KMS-11 (cell line): ENCODE data around the gene PHTF1.

Experiments
- H2AFZ ChIP-seq: fragments of 200-600 bp; sonication (generic); 2 replicates; pipeline ENCODE4 v1.6.1; 2016; ENCODE audit warnings: antibody characterized with exemption, mixed run types, low read depth
- H3K27ac ChIP-seq: fragments of 200-600 bp; sonication (generic); 2 replicates; pipeline ENCODE4 v1.6.1; 2016; ENCODE audit warnings: mild to moderate bottlenecking, mixed run types
- H3K27me3 ChIP-seq: fragments of 200-600 bp; sonication (generic); 2 replicates; pipeline ENCODE4 v1.6.1; 2017; ENCODE audit warnings: mild to moderate bottlenecking, low read depth, mixed run types, moderate library complexity; ENCODE audit not compliant: insufficient read depth
- H3K36me3 ChIP-seq: fragments of 200-600 bp; sonication (generic); 2 replicates; pipeline ENCODE4 v1.6.1; 2017; ENCODE audit warnings: mild to moderate bottlenecking, mixed run types; ENCODE audit not compliant: insufficient read depth
- H3K4me1 ChIP-seq: fragments of 200-600 bp; sonication (generic); 2 replicates; pipeline ENCODE4 v1.6.1; 2016; ENCODE audit warnings: mild to moderate bottlenecking, low read depth, mixed run types; ENCODE audit not compliant: poor library complexity, severe bottlenecking
- H3K4me2 ChIP-seq: fragments of 200-600 bp; sonication (generic); 2 replicates; pipeline ENCODE4 v1.7.0; 2016; ENCODE audit warnings: mild to moderate bottlenecking, mixed run types
- H3K4me3 ChIP-seq: fragments of 200-600 bp; sonication (generic); IDR thresholded peaks from 2 replicates; pipeline ENCODE4 v1.6.1; 2017; ENCODE audit warnings: low read depth, low read length, mixed read lengths; ENCODE audit not compliant: insufficient read depth
- H3K79me2 ChIP-seq: fragments of 200-600 bp; sonication (generic); 2 replicates; pipeline ENCODE4 v1.6.1; 2016; ENCODE audit warnings: low read depth, mixed run types; ENCODE audit not compliant: insufficient read depth
- H3K9ac ChIP-seq: fragments of 200-600 bp; sonication (generic); 2 replicates; pipeline ENCODE4 v1.6.1; 2016; ENCODE audit warnings: mild to moderate bottlenecking, mixed run types
- H4K20me1 ChIP-seq: fragments of 200-600 bp; sonication (generic); 2 replicates; pipeline ENCODE4 v1.6.1; 2016; ENCODE audit warnings: mild to moderate bottlenecking, mixed run types; ENCODE audit not compliant: insufficient read depth
- TF ChIP-seq, protein P1 (sequence below): fragments of 200-600 bp; sonication (generic); conservative IDR thresholded peaks from 2 replicates; pipeline ENCODE4 v1.6.1; 2017; ENCODE audit warnings: low read depth, mild to moderate bottlenecking, antibody characterized with exemption, low read length, moderate library complexity, mixed read lengths

Gene PHTF1

DNA sequence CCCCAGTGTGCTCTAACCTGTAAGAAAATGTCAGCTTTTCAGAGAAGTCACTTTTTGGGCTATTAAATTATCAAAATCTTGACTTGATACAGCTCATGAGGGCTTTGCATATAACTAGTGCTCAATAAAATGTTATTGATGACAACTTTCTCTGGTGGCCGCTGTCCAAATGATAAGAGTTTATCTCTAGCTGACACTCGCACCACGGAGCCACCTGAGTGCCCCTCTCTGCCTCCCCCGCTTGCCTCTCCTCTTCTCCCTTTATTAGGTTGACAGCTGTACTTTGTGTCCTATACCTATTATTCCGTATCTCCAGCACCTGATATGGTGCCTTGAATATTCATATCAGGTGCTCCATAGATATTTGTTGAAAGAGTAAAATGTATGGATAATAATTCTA is 82.8 kb downstream of the PHTF1 start:
- peaks cover 52% of the 10 kb centered on the region for H3K4me1 ChIP-seq
- H2AFZ ChIP-seq = no peak overlapping the region
- H4K20me1 ChIP-seq = no peaks in the 10 kb centered on the region
- H3K36me3 ChIP-seq = no peaks in the 10 kb centered on the region
- no peak overlapping the region for H3K27ac ChIP-seq
- H3K79me2 ChIP-seq = no peaks in the 10 kb centered on the region
- H3K4me2 ChIP-seq = 0 out of 2 replicates have a peak overlapping the region, but pooled peaks have one; percentile 15
- H3K4me3 ChIP-seq = no peak overlapping the region
- no peaks in the 10 kb centered on the region for H3K27me3 ChIP-seq
- H3K9ac ChIP-seq = no peak overlapping the region
- TF ChIP-seq, protein P1, sequence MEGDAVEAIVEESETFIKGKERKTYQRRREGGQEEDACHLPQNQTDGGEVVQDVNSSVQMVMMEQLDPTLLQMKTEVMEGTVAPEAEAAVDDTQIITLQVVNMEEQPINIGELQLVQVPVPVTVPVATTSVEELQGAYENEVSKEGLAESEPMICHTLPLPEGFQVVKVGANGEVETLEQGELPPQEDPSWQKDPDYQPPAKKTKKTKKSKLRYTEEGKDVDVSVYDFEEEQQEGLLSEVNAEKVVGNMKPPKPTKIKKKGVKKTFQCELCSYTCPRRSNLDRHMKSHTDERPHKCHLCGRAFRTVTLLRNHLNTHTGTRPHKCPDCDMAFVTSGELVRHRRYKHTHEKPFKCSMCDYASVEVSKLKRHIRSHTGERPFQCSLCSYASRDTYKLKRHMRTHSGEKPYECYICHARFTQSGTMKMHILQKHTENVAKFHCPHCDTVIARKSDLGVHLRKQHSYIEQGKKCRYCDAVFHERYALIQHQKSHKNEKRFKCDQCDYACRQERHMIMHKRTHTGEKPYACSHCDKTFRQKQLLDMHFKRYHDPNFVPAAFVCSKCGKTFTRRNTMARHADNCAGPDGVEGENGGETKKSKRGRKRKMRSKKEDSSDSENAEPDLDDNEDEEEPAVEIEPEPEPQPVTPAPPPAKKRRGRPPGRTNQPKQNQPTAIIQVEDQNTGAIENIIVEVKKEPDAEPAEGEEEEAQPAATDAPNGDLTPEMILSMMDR = no peak

- TF ChIP-seq, protein P1 = no peak
- Histone ChIP-seq H3K9ac (no peak overlapping the region), H2AFZ (no peak overlapping the region), H3K79me2 (no peaks in the 10 kb centered on the region), H3K4me2 (peak overlapping the region; percentile 29; the same call in 1 of the 2 replicates), H3K27me3 (no peaks in the 10 kb centered on the region), H3K36me3 (no peaks in the 10 kb centered on the region), H4K20me1 (no peaks in the 10 kb centered on the region), H3K27ac (peak overlapping the region; percentile 15; the same call in 1 of the 2 replicates), H3K4me3 (no peak overlapping the region), H3K4me1 (peaks cover 41% of the 10 kb centered on the region)
These were observed 84.0 kb downstream of the PHTF1 start for GRCh38 chr1:113675302-113675701.

DNA sequence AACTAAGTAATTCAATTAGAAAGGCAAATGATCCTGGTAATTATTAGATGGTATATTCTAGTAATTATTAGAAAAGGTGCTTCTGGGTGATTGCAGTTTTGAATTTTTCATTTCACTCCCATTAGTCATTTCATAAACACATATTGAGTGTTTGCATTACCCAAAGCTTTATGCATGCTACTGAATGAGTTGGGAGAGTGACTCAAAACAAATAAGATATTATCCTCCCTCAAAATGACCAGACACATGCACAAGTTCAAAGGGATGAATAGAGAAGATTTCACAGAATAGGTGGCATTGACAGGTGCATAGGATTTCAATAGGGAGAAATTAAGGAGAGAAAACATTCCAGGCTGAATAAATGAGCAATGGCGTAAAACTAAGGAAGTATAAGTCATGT is 84.7 kb downstream of the PHTF1 start:
- Histone ChIP-seq H4K20me1 (no peaks in the 10 kb centered on the region), H3K9ac (no peak overlapping the region), H3K36me3 (no peaks in the 10 kb centered on the region), H3K79me2 (no peaks in the 10 kb centered on the region), H3K4me3 (no peak overlapping the region), H3K4me2 (peak overlapping the region; percentile 2; the same call in 1 of the 2 replicates), H3K4me1 (peaks cover 41% of the 10 kb centered on the region), H3K27ac (no peak overlapping the region), H3K27me3 (no peaks in the 10 kb centered on the region), H2AFZ (no peak overlapping the region)
- TF ChIP-seq, protein P1 = no peak

DNA sequence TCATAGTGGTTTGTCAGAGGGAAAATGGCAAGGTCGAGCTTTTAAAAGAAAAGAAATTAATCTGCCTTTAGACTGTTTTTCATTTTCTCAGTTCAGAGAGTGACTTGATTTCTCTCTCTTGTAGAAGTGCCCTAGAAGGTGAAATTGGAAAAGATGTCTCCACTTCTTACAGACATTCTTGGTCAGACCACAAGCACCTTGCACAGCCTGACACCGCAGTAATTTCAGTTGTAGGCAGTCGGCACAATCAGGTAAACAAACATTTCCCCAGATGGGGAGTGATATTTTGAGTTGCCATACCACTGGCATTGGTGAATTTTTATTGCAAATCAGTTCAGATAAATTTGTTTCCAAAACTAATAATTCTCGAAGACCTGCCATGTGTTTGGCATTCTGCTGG is 86.8 kb downstream of the PHTF1 start:
- TF ChIP-seq, protein P1 = no peak
- no peak overlapping the region for H3K4me3 ChIP-seq
- H3K27me3 ChIP-seq = no peaks in the 10 kb centered on the region
- H3K4me2 ChIP-seq = no peak overlapping the region
- no peaks in the 10 kb centered on the region for H3K36me3 ChIP-seq
- H3K4me1 ChIP-seq = peaks cover 33% of the 10 kb centered on the region
- no peaks in the 10 kb centered on the region for H3K79me2 ChIP-seq
- no peak overlapping the region for H3K9ac ChIP-seq
- no peaks in the 10 kb centered on the region for H4K20me1 ChIP-seq
- H3K27ac ChIP-seq = no peak overlapping the region
- no peak overlapping the region for H2AFZ ChIP-seq

DNA sequence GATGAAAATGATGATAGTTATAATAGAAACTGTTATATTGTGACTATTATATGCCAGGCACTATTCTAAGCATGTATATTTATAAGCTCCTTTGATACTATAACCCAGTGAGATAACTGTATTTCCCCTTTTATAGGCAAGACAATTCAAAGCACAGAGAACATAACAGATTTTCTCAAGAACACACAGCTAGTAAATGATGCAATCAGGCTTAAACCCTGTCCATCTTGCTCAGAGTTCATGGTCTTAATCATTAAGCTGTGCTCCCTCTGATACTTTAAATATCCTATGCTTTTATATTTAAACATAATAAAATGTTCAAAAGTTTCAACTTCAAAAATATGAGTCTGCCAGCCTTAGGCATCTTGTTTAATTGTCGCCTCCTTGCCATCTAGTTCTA is 88.6 kb downstream of the PHTF1 start:
- Histone ChIP-seq H3K27me3 (no peaks in the 10 kb centered on the region), H3K4me2 (no peak overlapping the region), H3K36me3 (no peaks in the 10 kb centered on the region), H4K20me1 (no peaks in the 10 kb centered on the region), H3K4me1 (peaks cover 14% of the 10 kb centered on the region), H3K4me3 (no peak overlapping the region), H3K9ac (no peak overlapping the region), H2AFZ (no peak overlapping the region), H3K79me2 (no peaks in the 10 kb centered on the region), H3K27ac (no peak overlapping the region)
- TF ChIP-seq, protein P1 = no peak
